Superior temporal gyrus (tissue), 1 donor: ENCODE results near the gene TSPAN18.
"Not testable (repeated sequence)": the region's sequence is repeated elsewhere in the genome, so short reads cannot be mapped to it uniquely, and the experiment has no call there.

Experiments used
- DNase-seq: peaks from one replicate; pipeline ENCODE4 v3.0.0-alpha.2; 2016; ENCODE audit errors: extremely low spot score

Gene TSPAN18

DNA sequence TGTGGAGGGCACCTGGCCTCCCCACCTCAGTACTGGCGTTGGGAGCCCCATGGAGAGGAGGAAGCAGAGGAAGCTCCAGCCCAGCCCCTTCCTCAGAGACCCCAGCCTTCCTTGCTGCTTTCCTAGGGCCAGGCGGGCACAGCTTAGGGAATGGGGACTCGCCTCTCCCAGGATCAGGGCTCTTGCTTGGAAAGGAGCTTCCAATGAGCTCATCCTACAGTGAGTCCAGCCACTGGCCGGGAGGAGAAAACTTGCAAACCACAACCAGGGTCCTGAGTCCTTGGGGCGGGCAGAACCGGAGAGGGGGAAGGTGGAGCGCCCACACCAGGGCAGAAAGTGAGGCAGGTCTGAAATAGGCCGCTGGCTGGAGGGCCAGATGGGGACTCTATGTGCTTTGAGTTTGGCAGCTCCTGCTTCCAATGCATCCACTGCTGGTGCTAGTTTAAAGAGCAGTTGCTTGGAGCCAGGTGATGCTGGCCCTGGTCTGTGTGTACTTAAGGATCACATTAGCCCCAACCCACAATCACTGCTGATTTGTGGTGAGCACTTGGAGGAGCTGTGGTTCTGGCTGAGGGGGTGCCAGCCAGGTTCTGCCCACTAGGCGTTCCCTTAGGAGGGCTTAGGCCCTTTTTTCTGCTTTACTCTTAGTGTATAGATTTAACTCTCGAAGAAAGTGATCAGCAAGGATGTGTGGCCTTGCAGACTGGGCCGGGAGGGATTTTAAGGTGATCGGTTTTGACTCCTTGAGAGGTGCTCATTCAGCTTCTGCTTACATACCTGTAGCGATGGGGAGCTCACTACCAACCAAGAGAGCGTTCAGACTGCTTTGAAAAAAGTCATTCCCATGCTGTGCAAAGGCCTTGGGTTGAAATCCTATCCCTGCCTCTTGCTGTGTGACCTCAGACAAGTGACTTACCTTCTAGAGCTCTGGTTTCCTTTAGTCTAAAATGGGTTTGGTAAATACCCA, 142.0 kb downstream of the TSPAN18 start:
- no peak for DNase-seq

DNA sequence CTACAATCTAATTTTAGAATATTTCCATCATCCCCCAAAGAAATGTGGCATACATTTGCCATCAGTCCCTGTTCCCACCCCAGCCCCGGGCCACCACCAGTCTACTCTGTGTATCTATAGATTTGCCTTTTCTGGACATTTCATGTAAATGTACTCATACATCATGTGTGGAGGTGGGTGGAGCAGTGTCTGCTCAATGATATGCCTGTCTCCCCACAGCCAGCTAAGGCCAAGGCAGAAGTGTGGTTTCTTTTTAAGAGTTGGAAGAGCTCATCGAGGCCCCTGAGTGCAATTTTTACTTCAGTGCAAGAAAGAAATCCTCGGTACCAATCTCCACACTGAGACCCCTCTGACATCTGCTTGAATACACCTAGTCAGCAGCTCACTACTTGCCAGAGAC, 143.4 kb downstream of the TSPAN18 start:
- DNase-seq: no peak

DNA sequence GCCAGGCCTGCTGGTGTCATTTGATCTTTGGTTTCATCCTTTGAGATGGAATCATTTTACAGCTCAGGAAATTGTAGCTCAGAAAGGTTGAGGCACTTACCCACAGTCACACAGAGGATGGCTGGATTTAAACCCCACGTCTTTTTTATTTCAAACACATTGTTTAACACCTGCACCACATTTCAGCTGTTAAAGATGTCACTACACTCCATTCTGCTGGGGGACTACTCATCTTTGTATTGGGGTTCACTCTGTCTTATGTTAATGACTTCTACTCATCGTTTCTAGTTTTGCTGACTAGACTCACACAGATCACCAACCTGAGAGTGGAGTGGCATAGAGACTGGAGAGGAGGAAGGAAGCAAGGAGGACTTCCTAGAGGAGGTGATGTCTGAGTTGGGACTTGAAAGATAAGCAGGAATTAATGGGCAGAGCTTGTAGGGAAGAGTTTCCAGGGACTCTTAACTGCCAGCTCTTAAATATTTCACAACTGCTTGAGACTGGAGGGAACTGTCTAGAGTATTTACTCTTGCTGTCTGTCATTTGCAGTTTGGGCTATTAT, 143.9 kb downstream of the TSPAN18 start:
- no peak for DNase-seq

DNA sequence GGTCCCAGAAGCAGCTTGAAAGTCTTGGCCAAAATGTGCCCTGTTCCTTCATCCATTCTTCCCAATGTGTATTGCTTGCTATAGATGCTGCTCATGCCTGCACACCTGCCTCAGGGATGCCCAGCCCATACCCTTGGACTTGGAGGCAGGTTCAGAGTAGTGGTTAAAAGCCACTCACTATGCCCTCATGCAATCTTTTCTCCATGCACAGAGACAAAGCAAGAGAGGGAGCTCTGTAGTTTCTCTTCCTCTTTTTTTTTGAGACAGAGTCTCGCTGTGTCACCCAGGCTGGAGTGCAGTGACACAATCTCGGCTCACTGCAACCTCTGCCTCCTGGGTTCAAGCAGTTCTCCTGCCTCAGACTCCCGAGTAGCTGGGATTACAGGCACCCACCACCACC, 144.9 kb downstream of the TSPAN18 start:
- DNase-seq: not testable (repeated sequence)

DNA sequence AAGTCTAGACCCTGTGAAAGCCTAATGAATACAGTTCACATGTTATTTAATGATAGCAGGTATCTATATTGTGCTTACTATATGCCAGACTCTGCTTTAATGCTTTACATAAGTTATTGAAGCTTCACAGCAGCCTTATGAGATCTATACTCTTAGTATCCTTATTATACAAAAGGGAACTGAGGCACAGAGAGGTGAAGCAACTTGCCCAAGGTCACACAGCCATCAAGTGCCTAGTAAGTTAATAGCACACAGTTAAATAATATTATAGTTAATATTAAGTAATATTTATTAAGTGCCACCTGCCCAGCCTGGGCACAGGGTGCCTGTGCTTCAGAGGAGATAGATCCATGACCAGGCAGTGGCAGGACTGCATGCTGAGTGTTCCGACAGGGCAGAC, 145.8 kb downstream of the TSPAN18 start:
- DNase-seq: no peak

DNA sequence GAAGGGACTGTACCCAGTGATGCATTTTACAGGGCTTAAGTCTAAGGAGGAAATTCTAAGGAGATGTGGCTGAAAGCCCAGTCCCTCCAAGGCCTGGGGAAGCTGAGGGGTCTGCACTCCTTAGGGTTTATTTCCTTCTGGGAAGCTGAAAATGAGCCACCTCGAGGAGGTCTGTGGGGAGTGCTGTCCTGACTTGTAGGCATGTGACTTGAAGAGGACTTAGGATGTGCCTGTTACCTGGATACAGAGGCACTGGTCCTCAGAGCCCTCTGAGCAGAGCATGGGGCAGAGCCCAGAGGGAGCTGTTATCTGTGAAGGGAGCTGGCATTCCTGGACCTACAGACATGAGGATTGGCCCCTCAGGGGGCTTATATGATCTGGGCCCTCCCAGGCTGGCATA, 146.8 kb downstream of the TSPAN18 start:
- no peak for DNase-seq

DNA sequence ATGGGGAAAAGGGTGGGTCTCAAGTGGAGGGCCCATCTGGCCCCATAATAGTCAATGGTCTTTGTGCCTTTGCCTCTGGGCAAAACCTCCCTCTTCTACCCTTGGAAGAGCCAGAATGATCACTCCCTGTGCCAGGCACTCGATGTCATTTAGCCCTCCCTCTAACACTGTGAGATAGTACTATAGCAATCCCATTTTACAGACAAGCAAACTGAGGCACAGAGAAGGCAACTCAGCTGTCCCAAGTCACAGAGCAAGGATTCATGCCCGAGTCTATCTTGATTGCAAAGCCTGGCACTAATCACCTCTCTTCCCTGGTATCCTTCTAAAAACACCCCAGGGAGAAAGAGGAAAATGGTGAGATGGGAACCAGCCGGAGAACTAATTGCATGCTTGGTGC, 147.5 kb downstream of the TSPAN18 start:
- DNase-seq: no peak

DNA sequence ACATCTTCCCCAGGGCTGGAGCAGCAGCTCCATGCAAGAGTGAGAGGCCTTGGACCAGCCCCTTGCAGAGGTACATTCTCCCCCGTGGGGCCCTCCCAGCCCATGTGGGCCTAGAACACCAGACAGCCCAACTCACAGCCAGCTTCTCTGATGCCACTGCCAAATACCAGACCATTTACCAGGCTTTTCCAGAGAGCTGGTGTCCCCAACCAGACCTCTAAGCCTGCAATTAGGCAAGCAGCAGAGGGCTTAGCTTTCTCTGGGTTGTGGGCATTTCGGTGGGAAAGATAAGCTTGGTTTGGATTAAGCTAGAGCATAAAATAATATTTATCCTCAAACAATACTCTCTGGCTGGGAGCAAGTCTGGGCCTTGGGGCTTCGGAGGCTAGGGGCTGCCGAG, 148.3 kb downstream of the TSPAN18 start:
- DNase-seq: no peak

DNA sequence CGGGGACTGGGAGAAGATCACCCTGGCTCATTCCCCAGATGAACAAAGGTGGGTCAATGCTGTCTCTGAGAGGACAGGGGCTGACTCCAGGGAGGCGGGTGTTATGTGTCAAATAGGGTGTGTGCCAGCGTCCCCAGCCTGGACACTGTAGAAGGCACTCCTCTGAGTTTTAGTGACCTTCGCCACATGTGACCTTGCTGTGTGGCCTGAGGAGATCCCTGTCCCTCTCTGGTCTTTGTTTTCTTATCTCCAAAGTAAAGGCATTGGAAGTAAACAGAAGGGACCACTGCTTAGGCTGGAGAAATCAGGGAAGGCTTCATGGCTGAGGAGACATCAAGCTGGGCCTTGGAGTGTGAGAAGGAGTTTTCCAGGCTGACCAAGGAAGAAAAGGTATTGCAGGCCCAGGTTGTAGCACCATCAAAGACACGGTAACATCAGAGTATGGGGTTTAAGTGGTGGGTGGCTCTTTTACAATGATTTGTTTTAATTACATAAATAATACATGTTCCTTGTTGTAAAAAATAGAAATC, 149.5 kb downstream of the TSPAN18 start:
- no peak for DNase-seq

DNA sequence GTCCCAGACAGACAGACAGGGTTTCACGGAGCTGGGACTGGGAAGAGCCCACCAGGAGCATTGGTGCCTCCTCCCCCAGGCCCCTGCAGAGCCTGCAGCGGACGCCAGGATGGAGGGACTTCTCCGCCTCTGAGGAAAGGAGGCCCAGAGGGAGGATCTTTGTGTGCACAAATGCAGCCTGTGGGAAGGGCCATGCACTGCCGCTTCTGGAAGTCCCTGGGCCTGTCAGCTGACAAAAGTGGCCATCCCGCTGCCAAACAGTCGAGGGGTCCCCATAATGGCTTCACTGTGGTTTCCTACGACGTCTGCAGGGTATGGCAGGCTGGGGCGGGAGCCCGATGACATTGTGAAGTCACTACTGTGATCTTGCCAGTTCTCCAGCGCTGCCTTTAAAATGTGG, 150.1 kb downstream of the TSPAN18 start:
- no peak for DNase-seq

DNA sequence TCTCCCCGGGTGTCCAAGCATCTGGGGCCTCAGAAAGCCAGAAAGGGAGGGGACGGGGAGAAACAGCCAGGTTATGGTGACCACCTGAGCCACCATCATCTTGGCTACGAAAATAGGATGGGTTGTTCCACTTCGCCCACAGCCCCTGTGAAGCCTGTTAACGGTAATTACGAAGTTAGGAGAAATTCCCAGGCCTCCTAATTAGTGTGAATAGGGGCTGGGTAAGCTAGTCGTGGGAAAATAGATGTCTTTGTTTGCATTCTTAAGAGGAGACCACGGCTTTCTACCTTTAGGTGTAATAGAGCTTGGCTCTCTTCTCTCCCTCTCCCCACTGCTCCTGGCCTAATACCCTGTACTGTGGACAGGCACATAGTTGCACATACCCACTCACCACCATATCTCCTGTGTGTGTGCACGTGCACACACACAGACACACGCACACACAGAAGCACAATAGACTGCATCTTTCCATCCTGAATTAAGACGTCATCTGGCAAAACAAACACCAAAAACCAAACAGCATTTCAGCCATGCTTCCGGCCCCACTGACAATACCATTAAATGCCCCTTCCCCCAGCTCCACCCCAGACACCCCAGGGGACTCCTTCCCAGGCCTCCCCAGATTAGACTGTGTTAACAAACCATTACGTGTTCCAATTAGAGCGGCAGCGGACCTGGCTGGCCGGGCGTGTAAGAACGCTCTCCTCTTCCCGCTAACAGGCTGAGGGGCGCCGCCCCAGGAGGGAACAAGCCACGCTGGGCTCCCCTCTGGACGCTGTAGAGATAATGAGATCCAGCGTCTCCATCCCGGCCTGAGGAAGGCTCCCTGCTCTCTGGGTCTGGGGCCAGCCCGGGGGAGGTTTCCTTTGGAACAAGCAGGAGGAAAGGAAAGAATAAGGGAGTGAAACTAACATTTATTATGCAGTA, 151.1 kb downstream of the TSPAN18 start:
- no peak for DNase-seq

DNA sequence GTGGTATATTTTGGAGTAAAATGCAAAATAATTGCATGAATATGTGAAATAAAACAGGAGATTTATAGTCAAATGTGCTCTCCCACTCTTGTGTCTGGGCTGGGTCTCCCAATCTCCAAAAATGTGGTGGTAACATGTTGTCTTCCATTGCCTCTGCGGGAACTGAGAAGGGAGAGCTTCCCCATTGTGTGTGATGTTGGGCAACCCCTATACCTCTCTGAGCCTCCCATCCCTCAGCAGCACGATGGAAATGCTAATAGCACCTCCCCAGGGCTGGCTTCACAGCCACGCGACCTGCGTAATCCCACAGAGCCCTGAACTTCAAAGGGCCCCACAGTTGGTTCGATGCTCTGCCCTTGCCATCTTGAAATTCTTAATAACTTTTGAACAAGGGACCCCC, 151.9 kb downstream of the TSPAN18 start:
- DNase-seq: no peak

DNA sequence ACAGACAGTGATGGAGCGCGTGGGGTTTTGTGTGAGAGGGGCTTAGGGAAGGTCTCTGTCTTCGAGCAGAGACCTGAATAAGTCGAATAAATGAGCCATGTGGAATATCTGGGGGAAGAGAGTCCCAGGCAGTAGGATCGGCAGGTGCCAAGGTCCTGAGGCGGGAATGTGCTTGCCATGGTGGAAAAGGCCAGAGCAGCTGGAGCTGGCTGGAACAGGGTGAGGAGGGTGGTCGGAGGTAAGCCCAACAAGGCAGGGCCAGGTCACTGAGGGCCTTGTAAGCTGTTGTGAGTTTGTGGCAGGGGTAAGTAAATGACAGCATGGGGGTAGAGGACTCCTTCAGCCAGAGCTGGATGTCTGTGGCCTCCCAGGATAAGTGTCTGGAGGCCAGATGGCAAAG, 152.7 kb downstream of the TSPAN18 start:
- no peak for DNase-seq

DNA sequence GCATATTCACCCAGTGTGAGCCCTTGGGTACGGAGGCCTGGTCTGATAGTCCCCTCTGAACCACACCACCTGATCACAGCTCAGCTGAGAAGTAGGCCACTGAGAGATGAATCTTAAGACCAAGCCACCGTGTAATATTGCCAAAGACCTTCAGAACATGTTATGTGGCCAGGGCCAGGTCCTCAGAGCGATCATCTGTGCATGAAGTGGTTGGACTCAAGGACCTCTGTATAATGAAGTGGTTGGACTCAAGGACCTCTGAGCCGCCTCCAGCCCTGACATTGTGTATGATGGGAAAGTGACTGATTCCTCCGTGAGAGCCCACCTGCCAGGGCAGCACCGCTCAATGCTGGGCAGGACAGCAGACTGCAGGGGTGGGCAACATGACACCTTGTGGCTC, 153.7 kb downstream of the TSPAN18 start:
- no peak for DNase-seq

DNA sequence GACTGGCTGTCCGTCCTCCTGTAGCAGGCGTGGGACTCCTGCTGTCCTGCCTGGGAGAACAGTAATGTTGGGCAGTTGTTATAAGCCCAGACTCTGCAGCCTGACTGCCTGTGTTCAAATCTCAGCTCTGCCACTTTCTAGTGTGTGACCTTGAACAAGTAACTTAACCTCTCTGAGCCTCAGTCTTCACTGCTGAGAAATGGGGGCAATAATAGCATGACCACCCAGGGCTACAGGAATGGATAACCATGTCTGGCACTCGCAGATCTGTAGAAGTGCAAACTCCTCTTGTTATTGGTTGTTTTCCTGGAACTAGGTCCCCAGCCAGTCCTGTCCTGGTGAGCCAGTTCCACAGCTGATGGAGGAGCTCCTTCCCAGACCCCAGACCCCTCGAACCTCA, 154.2 kb downstream of the TSPAN18 start:
- no peak for DNase-seq

DNA sequence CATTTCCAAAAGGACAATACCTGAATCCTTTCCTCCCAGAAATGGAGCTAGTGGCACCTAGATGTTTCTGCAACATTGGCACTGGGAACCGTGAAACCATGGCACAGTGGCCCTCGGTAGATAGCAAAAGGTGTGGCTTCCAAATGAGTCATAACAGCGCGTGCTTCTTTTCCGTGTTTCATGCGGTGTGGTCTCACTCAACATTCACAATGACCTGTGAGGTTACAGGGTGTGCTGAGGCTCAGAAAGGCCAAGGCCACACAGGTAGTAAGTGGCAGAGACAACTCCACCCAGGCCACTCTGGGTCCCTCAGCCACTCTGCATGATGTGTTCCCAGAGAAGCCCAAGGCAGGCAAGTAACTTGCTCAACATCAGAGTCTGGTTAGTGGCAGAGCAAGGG, 156.5 kb downstream of the TSPAN18 start:
- no peak for DNase-seq

DNA sequence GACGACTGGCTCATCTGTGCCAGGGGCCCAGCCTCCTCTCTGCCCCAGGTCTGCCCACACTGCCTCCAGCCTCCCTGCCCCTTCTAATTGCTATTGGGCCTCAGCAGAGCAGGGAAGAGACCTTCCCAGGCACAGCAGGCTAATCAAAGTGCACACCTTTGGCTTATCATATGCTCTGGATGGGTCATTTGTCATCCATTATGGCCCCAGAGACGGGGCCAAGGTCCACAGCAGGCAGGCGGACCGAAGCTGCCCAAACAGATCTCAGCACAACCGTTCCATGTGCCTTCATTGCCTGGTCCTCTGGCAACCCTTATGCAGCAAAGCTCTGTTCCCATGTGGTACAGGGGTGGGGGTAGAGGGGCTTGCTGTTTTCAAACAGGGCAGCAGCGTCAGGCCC, 157.3 kb downstream of the TSPAN18 start:
- DNase-seq: no peak

DNA sequence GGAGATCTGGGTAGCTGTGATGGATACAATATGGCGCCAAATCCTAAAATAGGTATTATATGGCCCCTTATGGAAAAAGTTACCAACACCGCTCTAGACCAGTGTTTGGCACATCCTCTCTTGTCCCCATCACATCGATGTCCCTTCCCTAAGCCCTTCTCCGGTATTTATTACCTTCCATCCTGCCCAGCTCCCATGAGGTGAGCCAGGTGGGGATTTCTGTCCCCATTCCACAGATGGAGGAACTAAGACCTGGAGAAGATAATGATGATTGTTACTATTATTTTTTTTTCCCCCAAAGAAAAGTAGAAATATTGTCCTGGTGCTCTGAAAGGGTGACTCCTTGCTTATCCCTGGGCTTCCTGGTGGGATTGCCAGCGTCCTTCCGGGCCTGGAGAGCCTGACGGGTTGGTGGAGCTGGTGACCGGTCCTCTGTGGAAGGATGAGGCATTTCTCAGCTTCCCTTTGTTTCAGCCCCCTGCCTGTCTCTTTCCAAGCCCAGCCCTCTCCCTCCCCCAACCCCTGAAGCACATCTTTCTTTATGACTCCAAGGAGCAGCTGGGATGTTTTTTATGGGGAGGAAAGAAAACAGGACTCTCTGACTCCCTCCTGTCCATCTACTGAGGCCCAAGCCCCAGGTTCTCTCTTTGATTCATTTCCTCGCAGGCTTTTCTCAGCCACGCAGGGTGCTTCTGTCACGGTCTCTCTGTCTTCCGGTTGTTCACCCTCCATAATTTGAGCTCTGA, 158.5 kb downstream of the TSPAN18 start:
- DNase-seq: no peak

DNA sequence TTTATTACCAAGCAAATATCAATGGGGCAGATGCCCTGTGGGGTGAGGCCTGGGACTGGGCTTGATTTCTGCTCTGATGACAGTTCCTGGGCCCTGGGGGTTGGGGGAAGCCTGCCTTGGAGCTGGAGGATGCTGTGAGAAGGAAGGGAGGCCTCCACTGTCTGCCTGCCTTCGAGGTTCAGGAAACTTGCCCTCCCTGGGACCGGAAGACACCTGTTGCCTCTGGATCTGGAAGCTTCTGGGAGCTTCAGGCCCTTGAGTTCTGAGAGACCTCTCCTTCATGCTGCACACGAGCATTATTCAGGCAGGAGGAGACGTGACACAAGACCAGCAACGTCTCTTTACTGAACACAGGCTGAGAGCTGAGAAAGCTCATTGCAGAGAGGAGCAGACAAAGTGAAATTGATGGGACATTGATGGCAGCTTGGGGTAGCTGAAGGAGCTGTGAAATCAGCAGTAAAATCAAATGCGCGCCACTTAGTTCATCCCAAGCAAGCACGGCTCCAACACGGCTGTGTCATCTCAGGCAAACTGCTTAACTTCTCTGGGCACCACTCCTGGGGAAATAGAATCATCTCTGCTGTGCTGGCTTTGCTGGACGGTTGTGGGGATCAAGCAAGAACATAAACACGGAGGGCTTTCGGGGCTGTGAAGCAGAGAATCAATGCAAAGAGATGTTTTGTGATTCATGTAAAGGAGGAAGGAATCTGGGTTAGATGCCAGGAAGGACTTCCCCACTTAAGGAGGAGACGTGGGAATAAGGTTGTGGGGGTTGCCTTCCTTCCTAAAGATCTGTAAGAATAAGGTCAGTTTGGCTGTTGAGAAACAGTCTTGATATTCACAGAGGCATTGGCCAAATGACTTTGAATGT, 159.4 kb downstream of the TSPAN18 start:
- DNase-seq: no peak

DNA sequence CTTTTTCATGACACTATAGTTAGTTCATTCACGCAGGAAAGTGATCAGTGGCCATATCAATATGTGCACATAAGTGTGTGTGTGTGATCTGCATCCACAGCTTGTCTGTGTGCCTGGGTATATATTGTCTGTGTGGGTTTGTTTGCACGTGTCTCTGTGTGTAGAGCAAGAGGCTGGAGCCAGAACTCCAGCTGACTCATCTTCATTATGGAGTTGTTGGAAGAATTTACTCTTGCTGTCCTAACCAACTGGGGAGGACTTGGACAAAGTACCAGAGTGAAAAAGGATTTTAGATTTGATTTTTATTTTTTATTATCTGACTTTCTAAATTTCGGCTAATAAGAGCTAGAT, 160.0 kb downstream of the TSPAN18 start:
- DNase-seq: peak; percentile 35
